ENCODE measurements around the gene HYOU1.
"Not testable (repeated sequence)": the region's sequence is repeated elsewhere in the genome, so short reads cannot be mapped to it uniquely, and the experiment has no call there.

The HYOU1 gene, protein sequence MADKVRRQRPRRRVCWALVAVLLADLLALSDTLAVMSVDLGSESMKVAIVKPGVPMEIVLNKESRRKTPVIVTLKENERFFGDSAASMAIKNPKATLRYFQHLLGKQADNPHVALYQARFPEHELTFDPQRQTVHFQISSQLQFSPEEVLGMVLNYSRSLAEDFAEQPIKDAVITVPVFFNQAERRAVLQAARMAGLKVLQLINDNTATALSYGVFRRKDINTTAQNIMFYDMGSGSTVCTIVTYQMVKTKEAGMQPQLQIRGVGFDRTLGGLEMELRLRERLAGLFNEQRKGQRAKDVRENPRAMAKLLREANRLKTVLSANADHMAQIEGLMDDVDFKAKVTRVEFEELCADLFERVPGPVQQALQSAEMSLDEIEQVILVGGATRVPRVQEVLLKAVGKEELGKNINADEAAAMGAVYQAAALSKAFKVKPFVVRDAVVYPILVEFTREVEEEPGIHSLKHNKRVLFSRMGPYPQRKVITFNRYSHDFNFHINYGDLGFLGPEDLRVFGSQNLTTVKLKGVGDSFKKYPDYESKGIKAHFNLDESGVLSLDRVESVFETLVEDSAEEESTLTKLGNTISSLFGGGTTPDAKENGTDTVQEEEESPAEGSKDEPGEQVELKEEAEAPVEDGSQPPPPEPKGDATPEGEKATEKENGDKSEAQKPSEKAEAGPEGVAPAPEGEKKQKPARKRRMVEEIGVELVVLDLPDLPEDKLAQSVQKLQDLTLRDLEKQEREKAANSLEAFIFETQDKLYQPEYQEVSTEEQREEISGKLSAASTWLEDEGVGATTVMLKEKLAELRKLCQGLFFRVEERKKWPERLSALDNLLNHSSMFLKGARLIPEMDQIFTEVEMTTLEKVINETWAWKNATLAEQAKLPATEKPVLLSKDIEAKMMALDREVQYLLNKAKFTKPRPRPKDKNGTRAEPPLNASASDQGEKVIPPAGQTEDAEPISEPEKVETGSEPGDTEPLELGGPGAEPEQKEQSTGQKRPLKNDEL

DNA sequence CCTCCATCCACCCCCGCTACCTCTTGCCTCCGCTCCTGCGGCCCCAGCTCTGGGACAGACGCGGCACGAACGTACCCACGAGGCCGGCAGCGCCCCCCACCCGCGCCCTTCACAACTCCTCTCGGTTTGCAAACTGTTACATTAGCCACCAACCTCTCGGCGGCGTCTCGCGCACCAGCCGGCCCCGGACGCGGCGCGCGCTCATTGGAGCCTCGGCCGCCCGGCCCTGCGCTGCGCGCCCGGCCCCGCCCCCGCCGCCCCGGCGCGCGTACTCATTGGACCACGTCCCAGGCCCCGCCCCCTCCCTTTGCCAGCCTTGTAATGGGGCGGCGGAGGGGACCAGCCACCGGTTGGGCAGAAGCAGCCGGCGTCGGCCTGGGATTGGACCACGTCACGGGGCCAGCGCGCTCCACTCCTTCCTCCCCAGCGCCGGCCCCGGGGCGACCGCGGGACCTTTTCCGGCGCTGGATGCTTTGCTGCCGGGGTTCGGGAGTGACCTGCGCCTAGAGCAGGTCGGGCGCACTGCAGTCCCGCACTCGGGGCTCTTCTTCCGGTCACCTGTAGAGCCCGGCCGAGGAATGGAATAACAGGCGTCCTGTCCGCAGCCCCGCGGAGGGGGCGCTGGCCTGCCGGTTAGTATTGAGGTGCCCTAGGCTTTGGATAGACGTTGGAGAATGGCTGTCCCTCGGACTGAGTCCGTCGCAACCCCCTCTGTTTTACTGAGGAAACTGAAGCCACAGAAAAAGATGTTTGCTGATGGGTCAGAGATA is at the start of gene HYOU1:
HYOU1 (minus strand) TSS at position 206 of the 770 bp plus-strand sequence. CDS start 1,045 bp downstream, outside the sequence.
- TF ChIP-seq, protein P1, sequence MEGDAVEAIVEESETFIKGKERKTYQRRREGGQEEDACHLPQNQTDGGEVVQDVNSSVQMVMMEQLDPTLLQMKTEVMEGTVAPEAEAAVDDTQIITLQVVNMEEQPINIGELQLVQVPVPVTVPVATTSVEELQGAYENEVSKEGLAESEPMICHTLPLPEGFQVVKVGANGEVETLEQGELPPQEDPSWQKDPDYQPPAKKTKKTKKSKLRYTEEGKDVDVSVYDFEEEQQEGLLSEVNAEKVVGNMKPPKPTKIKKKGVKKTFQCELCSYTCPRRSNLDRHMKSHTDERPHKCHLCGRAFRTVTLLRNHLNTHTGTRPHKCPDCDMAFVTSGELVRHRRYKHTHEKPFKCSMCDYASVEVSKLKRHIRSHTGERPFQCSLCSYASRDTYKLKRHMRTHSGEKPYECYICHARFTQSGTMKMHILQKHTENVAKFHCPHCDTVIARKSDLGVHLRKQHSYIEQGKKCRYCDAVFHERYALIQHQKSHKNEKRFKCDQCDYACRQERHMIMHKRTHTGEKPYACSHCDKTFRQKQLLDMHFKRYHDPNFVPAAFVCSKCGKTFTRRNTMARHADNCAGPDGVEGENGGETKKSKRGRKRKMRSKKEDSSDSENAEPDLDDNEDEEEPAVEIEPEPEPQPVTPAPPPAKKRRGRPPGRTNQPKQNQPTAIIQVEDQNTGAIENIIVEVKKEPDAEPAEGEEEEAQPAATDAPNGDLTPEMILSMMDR (IDR thresholded peaks at IDR 0.05; ENCODE audit: low read depth, low read length): peak; percentile 51
- peak; percentile 95 for DNase-seq (ENCODE audit: low read depth, low spot score)
- peak within 1 kb of the TSS; percentile 85 for H3K4me3 ChIP-seq (ENCODE audit: low read depth, low read length)
- in situ Hi-C loops (cut with HindIII; ENCODE audit: low sequenced_read_pairs): no loop called here

DNA sequence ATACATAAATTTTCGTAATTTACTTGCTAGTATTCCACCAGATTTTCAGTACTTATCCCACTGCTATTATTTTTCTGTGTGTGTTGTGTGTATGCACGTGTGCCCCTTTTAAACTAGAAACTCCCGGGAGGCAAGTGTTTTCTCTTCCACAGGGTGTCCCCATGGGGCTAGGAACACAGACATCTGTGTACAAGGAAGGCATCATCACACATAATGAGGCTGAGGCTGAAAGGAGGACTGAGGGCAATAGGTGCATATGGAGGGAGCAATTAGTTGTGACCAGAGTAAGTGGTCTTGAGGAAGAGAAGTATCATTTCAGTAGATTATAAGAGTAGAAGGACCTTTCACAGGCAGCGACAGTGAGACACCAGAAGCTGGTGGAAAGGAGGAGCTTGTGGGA is 46.8 kb upstream of the HYOU1 start:
- no peak for DNase-seq (ENCODE audit: low read depth, low spot score)
- H3K4me3 ChIP-seq (ENCODE audit: low read depth, low read length): no peak overlapping the region
- TF ChIP-seq, protein P1 (IDR thresholded peaks at IDR 0.05; ENCODE audit: low read depth, low read length): no peak
- in situ Hi-C loops (cut with HindIII; ENCODE audit: low sequenced_read_pairs): no loop called here

DNA sequence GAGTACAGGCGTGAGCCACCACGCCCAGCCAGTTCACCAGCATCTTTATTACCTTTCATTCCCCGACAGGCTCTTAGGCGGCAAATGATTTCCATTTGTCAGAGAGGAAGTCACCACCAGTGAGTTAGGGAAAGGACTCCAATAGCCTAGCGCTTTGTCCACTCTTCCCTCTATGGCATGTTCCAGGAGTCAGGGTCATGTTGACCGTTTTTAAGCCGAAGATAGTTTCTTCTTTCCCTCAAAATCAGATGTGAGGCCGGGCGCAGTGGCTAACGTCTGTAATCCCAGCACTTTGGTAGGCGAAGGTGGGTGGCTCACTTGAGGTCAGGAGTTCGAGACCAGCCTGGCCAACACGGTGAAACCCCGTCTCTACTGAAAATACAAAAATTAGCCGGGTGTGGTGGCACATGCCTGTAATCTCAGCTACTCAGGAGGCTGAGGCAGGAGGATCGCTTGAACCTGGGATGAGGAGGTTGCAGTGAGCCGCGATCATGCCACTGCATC is 46.2 kb upstream of the HYOU1 start:
- DNase-seq (ENCODE audit: low read depth, low spot score); in situ Hi-C loops (cut with HindIII; ENCODE audit: low sequenced_read_pairs): not testable (repeated sequence)
- H3K4me3 ChIP-seq (ENCODE audit: low read depth, low read length): peak overlapping the region; percentile 82

DNA sequence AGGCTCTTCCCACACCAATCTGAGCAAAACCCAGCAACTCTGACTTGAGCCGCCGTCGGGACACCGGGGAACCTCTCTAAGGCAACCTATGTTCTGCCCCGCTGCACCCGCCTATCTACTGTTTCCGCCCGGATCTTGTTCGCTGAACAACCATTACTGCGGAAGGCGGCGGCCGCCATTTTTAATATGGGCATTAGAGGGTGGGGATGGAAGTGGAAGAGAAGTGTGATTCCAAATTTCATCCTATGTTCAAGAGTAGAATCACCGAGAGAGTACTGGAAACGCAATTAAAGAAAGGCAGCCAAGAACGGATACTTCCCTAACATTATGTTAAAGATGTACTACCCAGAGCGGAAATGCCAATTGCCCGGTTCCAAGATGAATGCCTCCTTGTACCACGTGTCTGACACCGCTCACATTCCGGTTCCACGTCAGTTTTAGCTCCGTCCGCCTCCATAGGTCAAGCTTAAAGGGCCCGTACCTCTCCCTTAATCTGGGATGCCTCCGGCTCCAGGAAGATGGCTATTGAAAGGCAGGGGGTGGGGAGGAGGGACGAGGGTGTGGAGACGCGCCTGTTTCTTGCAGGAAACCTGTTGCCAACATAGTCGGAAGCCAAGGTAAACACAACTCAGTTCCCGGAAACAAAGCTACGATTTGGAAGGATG is 44.9 kb upstream of the HYOU1 start, which contains the start of gene DPAGT1:
DPAGT1 (minus strand) TSS at position 95 of the 665 bp plus-strand sequence. CDS start 198 bp downstream, outside the sequence.
- in situ Hi-C loops (cut with HindIII; ENCODE audit: low sequenced_read_pairs): no loop called here
- DNase-seq (ENCODE audit: low read depth, low spot score): peak; percentile 98
- TF ChIP-seq, protein P1 (IDR thresholded peaks at IDR 0.05; ENCODE audit: low read depth, low read length): no peak
- peak within 1 kb of the TSS; percentile 82 for H3K4me3 ChIP-seq (ENCODE audit: low read depth, low read length)

DNA sequence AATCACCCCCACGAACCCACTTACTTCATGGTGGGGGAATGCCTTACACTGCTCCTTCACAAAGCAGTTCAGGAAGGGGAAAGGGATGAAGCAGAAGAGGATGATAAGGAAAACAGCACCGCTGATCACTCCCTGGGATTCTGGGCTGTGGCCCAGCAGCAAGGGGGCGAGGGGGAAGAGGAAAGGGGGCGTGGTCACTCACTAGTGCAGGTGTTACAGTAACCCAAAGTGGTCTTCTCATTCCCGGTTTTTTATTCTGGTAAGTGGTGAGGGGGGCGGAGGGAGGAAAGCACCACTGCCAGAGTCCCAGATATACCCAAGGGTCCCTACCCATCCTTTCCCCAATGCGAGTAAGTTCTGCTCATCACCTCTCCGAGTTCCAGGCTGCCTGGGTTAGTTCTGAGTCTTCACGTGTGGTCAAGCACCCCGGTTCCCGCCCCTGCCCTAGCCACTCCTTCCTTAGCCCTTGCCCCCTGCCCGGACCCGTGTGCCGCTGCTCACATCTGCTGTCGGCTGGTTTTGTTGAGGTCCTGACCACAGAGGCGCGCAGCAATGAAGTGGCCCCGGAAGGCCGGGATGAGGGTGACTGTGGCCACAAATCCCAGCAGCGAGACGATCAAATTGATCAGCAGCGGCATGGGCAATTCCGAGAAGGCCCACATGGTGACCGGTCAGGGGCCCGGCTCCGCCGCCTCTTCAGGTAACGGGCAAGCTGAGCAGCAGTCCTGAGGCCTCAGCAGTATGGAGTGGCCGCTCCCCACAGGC is 44.2 kb upstream of the HYOU1 start:
- in situ Hi-C loops (cut with HindIII; ENCODE audit: low sequenced_read_pairs): no loop called here
- TF ChIP-seq, protein P1 (IDR thresholded peaks at IDR 0.05; ENCODE audit: low read depth, low read length): peak; percentile 16

More for the DNA sequence above, 44.2 kb upstream of the HYOU1 start:
- H3K4me3 ChIP-seq (ENCODE audit: low read depth, low read length): peak overlapping the region; percentile 82
- no peak for DNase-seq (ENCODE audit: low read depth, low spot score)
